COLO829 (cell line): ENCODE results near the gene DGAT2.

Experiments
- DNase-seq: peaks from one replicate; pipeline ENCODE4 v3.0.0; 2012; ENCODE audit warnings: low spot score

Gene DGAT2

DNA sequence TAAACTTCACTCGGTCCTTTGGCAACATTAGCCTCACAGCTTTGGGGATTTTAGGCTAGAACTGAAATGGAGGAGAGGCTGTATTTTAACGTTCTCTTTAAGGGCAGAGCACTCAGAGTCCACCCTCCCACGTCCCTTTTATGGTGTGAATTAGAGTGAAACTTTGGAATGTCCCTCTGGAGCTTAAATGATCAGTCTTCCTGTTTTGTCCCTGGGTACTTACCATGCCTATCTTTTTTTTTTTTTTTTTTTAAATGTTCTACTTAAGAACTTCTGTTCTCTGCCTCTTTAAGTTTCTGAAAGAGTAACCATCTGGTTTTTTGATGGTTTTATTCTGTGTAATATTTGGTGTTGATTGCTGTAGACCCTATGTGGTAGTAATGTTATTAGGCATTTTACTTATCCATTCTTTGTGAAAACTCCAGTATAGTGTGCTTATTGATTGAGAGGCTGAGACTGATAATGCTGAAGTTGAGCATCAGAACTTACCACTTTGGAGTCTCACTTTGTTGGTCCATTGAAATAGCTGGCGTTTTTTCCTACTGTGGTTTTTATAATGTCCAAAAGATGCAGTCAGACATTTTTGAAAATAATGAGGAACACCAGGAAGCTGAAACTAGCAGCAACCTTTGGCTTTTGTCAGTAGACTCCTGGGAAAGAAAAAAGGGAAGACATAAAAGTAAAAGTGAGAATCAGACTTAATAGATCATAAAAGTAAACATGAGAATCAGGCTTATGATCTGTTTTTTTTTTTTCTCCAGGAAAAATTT lies 58.1 kb downstream of the DGAT2 start:
- DNase-seq: no peak

DNA sequence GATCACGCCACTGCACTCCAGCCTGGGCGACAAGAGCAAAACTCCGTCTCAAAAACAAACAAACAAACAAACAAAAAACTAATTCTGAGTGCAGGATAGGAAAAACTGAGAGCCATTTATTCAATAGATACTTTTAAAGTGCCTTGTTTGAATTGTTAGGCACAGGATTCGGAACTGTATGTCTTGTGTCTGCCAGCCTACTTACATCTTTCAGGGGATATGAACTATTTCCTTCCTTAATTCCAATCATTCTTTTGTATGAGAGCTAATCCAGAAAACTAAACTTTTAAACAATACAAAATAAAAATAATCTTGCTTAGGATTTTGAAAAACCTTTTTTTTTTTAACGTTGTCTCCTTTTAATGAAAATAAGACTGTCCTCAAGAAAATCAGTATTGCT lies 59.0 kb downstream of the DGAT2 start:
- no peak for DNase-seq

DNA sequence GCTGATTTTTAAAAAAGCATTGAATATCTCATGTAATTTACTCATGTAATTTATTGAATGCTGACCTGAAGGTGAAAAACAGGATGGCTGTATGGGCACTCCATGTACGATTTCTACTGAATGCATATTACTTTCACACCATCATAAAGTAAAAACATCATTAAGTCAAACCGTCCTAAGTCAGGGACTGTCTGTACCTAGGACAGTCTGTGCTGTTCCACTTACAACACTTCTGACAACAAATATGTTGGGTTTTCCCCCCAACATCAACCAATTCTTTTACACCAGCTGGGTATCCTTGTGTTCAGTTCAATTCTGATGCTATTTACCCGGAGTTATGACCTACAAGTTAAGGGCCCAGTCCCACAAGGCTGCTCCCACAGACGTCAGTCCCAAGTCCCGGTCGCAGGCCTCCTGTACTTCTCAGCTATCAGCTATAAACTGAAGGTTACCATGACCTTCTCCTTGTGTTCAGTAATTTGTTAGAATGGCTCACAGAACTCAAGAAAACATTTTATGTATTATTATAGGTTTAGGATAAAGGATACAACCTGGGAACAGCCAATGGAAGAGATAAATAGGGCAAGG lies 63.4 kb downstream of the DGAT2 start:
- DNase-seq: no peak

DNA sequence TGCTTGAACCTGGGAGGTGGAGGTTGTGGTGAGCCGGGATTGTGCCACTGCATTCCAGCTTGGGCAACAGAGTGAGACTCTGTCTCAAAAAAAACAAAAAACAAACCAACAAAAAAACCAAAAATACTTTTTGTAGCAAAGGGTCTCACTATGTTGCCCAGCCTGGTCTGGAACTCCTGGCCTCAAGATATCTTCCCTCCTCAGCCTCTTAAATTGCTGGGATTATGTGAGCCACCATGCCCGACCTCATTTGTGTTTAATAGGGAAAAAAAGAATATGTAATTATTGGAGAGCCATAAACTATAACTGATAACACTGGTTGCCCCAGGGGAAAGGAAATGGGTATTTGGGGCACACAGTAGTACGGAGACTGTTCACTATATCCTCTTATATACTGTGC lies 66.2 kb downstream of the DGAT2 start:
- no peak for DNase-seq

DNA sequence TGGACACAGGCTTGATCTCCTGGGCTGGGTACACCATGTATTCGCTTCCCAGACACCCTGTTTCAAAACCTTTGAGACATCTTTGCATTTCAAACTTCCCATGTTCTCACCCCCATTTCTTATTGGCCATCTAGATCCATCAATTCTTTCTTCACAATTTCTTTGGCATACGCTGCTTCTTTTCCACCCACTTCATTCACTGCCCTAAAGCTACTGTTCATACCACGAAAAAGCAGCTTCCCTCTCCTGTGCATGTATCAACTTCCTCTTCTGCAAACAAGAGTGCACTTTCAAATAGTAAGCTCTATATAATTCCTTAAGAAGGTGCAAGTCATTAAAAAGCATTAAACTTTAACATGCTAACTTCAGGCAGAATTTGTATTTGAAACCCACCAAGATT lies 67.8 kb downstream of the DGAT2 start:
- no peak for DNase-seq

DNA sequence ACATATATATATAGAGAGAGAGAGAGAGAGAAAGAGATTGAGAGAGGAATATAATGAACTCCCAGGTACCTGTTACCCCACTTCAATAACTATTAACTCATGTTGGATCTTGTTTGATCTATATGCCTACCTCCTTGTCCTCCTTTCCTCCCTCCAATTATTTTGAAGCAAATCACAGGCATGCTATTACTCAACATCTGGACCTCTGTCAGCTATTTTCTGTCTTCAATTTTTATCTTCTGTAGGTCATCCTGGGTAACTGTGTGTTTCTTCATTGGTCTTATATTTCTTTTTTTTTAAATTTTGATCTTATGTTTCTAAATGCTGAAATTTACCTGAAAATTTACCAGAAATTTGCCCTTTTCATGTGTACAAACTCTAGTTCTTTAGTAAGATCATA lies 71.3 kb downstream of the DGAT2 start:
- DNase-seq: no peak

DNA sequence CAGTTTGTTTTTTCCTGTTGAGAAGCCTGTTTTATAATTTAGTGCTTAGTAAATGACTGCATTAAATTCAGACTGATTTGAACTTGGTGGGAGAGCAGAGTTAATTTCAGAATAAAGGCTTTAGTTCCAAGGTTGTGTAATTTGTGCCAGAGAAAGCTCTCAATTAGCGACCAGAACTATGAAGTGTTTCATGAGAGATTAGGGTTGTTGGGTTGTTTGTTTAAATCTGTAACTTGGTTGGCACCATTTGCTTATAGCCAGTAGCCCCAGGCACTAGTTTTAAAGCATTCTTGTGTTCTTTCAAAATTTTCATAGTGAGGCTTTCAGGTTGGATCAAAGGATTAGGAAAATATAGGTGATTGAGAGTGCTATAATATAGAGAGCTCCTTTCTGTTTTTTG lies 71.9 kb downstream of the DGAT2 start:
- no peak for DNase-seq

DNA sequence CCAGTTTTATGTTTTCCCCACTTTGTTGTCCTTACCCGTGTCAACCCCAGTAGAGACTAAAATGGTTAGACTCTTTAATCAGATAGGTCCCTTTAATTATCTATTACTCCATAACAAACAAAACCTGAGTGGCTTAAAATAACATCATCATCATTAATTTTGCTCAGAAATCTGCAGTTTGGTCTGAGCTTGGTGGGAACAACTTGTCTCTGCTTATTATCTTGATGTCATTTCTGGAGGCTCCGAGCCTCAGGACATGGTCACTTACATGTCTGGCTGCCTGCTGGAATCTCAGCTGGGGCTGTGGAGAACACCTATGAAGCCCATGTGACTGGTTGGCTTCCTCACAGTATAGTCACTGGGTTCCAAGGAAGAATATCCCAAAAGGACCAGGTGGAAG lies 73.2 kb downstream of the DGAT2 start:
- no peak for DNase-seq

DNA sequence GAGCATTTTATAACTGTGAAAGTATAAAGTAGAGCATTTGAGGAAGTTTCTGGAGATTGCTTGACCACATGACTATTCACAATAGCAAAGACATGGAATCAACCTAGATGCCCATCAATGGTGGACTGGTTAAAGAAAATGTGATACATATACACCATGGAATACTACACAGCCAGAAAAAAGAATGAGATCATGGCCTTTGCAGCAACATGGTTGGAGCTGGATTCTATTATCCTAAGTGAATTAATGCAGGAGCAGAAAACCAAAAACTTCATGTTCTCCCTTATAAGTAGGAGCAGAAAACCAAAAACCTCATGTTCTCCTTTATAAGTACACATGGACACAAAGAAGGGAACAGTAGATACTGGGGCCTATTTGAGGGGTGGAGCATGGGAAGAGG lies 76.7 kb downstream of the DGAT2 start:
- no peak for DNase-seq

DNA sequence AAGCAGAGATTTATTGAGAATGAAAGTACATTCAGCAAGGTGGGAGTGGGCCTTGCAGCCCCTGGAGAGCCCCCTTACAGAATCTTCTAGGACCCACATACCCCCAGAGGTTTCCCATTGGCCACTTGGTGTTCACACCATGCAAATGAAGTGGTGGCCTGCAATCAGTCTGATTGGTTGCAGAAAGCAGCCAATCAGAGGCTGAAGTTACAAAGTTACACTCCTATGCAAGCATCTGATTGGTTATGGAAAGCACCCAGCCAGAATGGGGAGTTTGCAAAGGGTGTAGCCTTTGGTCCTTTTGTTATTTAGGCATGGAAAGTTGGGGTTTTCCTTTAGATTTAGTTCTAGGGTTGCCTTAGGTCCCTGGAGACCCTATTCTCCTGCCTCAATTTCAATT lies 81.3 kb downstream of the DGAT2 start:
- DNase-seq: no peak

DNA sequence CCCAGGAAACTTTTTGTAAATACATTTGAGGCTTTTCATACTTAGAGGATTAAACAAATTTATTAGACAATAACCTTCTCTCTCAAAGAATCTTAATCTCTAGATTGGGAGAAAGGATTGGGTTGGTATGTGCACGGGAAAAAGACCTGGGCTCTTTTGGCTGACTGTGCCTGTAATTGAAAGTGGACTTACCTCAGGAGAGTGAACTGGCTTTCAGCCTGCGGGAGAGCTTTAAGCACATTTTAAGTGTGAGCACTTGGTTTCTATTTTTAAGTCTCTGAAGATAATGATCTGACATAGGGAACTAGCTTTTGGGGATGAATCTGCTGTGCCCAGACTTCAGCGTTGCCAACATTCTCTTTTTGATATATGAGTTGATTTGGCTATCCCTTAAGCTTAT lies 82.2 kb downstream of the DGAT2 start:
- no peak for DNase-seq
